Activated naive CD4-positive, alpha-beta T cell treated with anti-CD3 and anti-CD28 coated beads for 36 hours (primary cell): ENCODE data around the gene TKT. TPM values are rescaled to one million over a fixed set of nuclear protein-coding genes. Genes with fewer than 3 reads are reported as not detected.

Experiments used
- CTCF ChIA-PET: fragments of 350-600 bp; sonication (Branson Sonifier 250); formaldehyde crosslinking; loops from one replicate; lab custom pipeline; 2021; ENCODE audit warnings: antibody characterized with exemption; lab: Charles Lee
- DNase-seq: peaks from one replicate; pipeline ENCODE4 v3.0.0-alpha.2; 2020
- H3K27ac Mint-ChIP-seq: one replicate; pipeline ENCODE4 v1.8.0; 2021; ENCODE audit warnings: mild to moderate bottlenecking, mixed read lengths
- H3K27me3 Mint-ChIP-seq: one replicate; pipeline ENCODE4 v1.8.0; 2021; ENCODE audit warnings: low read depth, mixed read lengths
- H3K36me3 Mint-ChIP-seq: one replicate; pipeline ENCODE4 v1.8.0; 2021; ENCODE audit warnings: low read depth, mixed read lengths
- H3K4me1 Mint-ChIP-seq: one replicate; pipeline ENCODE4 v1.8.0; 2021; ENCODE audit warnings: low read depth, mixed read lengths
- H3K4me3 Mint-ChIP-seq: one replicate; pipeline ENCODE4 v1.8.0; 2021; ENCODE audit warnings: mild to moderate bottlenecking, moderate library complexity, mixed read lengths
- H3K9me3 Mint-ChIP-seq: one replicate; pipeline ENCODE4 v1.8.0; 2021; ENCODE audit warnings: mixed read lengths
- intact Hi-C: fragments of 100-400 bp; cut with micrococcal nuclease; formaldehyde crosslinking; loops from one replicate; pipeline ENCODE4 v1.15.1; 2023
- total RNA-seq, 2 experiments: library from RNA; stranded (reverse); gene quantifications; one replicate each; pipeline ENCODE4 v1.2.3, GENCODE V29; 2021

Gene TKT
- total RNA-seq, 2 experiments from 2014 or later = 316 to 322 TPM

DNA sequence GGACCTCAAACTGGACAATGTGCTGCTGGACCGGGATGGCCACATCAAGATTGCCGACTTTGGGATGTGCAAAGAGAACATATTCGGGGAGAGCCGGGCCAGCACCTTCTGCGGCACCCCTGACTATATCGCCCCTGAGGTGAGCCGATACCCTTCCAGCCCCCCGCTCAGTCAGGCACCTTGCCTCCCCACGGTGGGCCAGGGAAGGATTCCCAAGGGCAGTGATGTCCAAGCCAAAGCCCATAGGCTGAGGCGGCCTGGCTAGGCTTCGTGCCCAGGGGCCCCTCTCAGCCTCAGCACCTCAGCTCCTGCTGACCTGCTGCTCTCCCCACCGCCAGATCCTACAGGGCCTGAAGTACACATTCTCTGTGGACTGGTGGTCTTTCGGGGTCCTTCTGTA, 67.1 kb downstream of the TKT start:
- CTCF ChIA-PET = no interaction called here
- Mint-ChIP-seq H3K4me1 (no peaks in the 10 kb centered on the region), H3K27ac (no peak overlapping the region), H3K36me3 (peaks cover 5% of the 10 kb centered on the region), H3K27me3 (no peaks in the 10 kb centered on the region), H3K9me3 (no peaks in the 10 kb centered on the region), H3K4me3 (no peak overlapping the region)
- intact Hi-C loops = no loop called here
- no peak for DNase-seq

- CTCF ChIA-PET = no interaction called here
- H3K9me3 Mint-ChIP-seq = no peaks in the 10 kb centered on the region
- no peaks in the 10 kb centered on the region for H3K4me1 Mint-ChIP-seq
- no peak overlapping the region for H3K4me3 Mint-ChIP-seq
- H3K27ac Mint-ChIP-seq = no peak overlapping the region
- H3K27me3 Mint-ChIP-seq = no peaks in the 10 kb centered on the region
- DNase-seq = no peak
- intact Hi-C loops = no loop called here
- peaks cover 5% of the 10 kb centered on the region for H3K36me3 Mint-ChIP-seq
These were observed 67.6 kb downstream of the TKT start for GRCh38 chr3:53188136-53188685.

GRCh38 chr3:53187430-53187829, 68.4 kb downstream of the TKT start:
- intact Hi-C loops = no loop called here

DNA sequence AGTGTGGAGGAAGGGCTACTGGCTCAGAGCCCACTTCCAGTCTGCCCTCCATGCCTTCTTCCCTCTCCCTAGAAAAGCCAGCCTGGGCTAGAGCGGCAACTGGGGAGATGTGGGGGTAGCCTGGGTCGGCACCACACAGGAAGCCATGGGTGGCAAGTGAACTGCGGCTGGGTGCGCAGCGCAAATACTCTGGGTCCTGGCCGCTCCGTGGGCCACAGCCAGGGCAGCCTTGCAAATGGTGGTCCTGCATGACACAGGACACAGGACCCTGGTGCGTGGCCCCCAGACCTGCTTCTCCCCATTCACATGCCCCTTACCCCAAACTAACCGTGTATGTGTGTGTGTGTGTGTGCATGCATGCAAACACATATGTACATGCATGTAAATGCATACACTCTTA, 69.1 kb downstream of the TKT start:
- intact Hi-C loops = no loop called here
- CTCF ChIA-PET = no interaction called here
- peaks cover 5% of the 10 kb centered on the region for H3K36me3 Mint-ChIP-seq
- H3K4me3 Mint-ChIP-seq = no peak overlapping the region
- no peak for DNase-seq
- H3K4me1 Mint-ChIP-seq = no peaks in the 10 kb centered on the region
- no peaks in the 10 kb centered on the region for H3K27me3 Mint-ChIP-seq
- no peaks in the 10 kb centered on the region for H3K9me3 Mint-ChIP-seq
- no peak overlapping the region for H3K27ac Mint-ChIP-seq

More at GRCh38 chr3:53187430-53187829, 68.4 kb downstream of the TKT start:
- DNase-seq = no peak
- CTCF ChIA-PET = no interaction called here
- H3K4me3 Mint-ChIP-seq = no peak overlapping the region
- H3K27ac Mint-ChIP-seq = no peak overlapping the region
- H3K4me1 Mint-ChIP-seq = no peaks in the 10 kb centered on the region
- H3K27me3 Mint-ChIP-seq = no peaks in the 10 kb centered on the region
- peaks cover 5% of the 10 kb centered on the region for H3K36me3 Mint-ChIP-seq
- no peaks in the 10 kb centered on the region for H3K9me3 Mint-ChIP-seq

- no peak overlapping the region for H3K4me3 Mint-ChIP-seq
- H3K4me1 Mint-ChIP-seq = no peaks in the 10 kb centered on the region
- no peak for DNase-seq
- H3K27me3 Mint-ChIP-seq = no peaks in the 10 kb centered on the region
- CTCF ChIA-PET = interaction anchor here (1.3 kb wide), 1 partner anchor 11 kb away, joined by 3 read pairs; no protein-coding TSS in a partner anchor
- H3K27ac Mint-ChIP-seq = no peak overlapping the region
- intact Hi-C loops = no loop called here
- no peaks in the 10 kb centered on the region for H3K9me3 Mint-ChIP-seq
- H3K36me3 Mint-ChIP-seq = peaks cover 5% of the 10 kb centered on the region
These were observed 69.9 kb downstream of the TKT start for GRCh38 chr3:53185761-53186465.

- intact Hi-C loops = no loop called here
- CTCF ChIA-PET = interaction anchor here (1.3 kb wide), 1 partner anchor 12 kb away, joined by 3 read pairs; no protein-coding TSS in a partner anchor
- H3K4me3 Mint-ChIP-seq = no peak overlapping the region
- H3K27ac Mint-ChIP-seq = no peak overlapping the region
- no peaks in the 10 kb centered on the region for H3K27me3 Mint-ChIP-seq
- H3K9me3 Mint-ChIP-seq = no peaks in the 10 kb centered on the region
- H3K4me1 Mint-ChIP-seq = no peaks in the 10 kb centered on the region
- DNase-seq = no peak
- H3K36me3 Mint-ChIP-seq = peaks cover 2% of the 10 kb centered on the region
These were observed 71.1 kb downstream of the TKT start for GRCh38 chr3:53184701-53185100.

DNA sequence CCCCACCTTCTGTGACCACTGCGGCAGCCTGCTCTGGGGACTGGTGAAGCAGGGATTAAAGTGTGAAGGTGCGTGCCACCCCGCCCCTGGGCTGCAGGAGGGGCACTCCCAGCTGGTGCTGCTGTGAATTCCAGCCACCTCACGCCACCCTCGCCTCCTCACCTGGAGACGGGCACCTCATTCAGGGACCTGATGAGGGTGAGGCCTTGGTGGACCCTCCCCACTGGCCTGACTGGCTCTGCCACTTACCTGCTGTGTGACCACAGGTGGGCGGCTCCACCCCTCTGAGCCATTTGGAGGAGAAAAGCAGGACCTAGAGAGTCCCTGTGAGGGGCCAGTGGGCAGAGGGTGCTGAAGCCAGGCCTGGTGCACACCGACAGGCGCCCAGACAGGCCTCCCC, 72.3 kb downstream of the TKT start:
- Mint-ChIP-seq H3K4me1 (no peaks in the 10 kb centered on the region), H3K27me3 (no peaks in the 10 kb centered on the region), H3K36me3 (peaks cover 2% of the 10 kb centered on the region), H3K4me3 (no peak overlapping the region), H3K27ac (no peak overlapping the region), H3K9me3 (no peaks in the 10 kb centered on the region)
- DNase-seq = no peak
- CTCF ChIA-PET = no interaction called here
- intact Hi-C loops = no loop called here

GRCh38 chr3:53182764-53183355, 73.0 kb downstream of the TKT start:
- H3K4me3 Mint-ChIP-seq = no peak overlapping the region
- intact Hi-C loops = no loop called here
- no peaks in the 10 kb centered on the region for H3K4me1 Mint-ChIP-seq
- H3K9me3 Mint-ChIP-seq = no peaks in the 10 kb centered on the region
- H3K27me3 Mint-ChIP-seq = no peaks in the 10 kb centered on the region
- CTCF ChIA-PET = interaction anchor here (1.6 kb wide), 1 partner anchor 17 kb away, joined by 4 read pairs; no protein-coding TSS in a partner anchor
- DNase-seq = no peak
- H3K36me3 Mint-ChIP-seq = peaks cover 2% of the 10 kb centered on the region
- H3K27ac Mint-ChIP-seq = no peak overlapping the region

DNA sequence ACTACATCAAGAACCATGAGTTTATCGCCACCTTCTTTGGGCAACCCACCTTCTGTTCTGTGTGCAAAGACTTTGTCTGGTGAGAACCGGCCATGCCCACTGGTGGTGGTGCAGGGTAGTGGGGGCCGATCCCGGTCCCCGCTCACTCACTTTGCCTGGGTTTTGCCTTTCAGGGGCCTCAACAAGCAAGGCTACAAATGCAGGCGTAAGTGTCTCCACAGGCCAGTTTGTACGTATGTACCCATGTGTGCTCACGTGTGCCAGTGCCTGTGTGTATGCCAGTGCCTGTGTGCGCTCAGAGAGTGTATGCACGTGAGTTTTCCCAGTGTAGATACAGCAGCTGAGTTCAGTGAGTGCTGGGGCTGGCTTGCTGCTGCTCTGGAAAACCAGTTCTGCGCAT, 74.3 kb downstream of the TKT start:
- no peak for DNase-seq
- Mint-ChIP-seq H3K27ac (no peak overlapping the region), H3K36me3 (peaks cover 2% of the 10 kb centered on the region), H3K4me3 (no peak overlapping the region), H3K27me3 (no peaks in the 10 kb centered on the region), H3K4me1 (no peaks in the 10 kb centered on the region), H3K9me3 (no peaks in the 10 kb centered on the region)
- CTCF ChIA-PET = interaction anchor here (0.9 to 1.6 kb wide), 2 partner anchors 15 to 18 kb away, joined by 4 to 9 read pairs; no protein-coding TSS in a partner anchor
- intact Hi-C loops = no loop called here

DNA sequence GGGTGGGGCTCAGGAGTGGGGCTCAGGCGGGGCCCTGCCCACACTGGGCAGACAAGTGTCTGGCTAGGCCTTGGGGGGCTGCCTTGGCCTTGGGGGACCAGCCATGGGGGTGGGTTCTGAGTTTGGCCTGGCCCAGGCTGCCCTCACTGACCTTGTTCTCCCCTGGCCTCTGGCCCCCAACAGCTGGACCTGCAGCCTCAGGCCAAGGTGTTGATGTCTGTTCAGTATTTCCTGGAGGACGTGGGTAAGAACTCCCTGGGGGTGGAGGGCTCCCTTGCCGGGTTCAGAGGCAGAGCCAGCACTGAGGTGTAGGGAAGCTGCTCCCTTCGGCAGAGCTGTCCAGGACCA, 74.8 kb downstream of the TKT start:
- Mint-ChIP-seq H3K9me3 (no peaks in the 10 kb centered on the region), H3K36me3 (peaks cover 2% of the 10 kb centered on the region), H3K4me3 (no peak overlapping the region), H3K27me3 (no peaks in the 10 kb centered on the region), H3K4me1 (no peaks in the 10 kb centered on the region), H3K27ac (no peak overlapping the region)
- CTCF ChIA-PET = no interaction called here
- DNase-seq = no peak
- intact Hi-C loops = no loop called here

DNA sequence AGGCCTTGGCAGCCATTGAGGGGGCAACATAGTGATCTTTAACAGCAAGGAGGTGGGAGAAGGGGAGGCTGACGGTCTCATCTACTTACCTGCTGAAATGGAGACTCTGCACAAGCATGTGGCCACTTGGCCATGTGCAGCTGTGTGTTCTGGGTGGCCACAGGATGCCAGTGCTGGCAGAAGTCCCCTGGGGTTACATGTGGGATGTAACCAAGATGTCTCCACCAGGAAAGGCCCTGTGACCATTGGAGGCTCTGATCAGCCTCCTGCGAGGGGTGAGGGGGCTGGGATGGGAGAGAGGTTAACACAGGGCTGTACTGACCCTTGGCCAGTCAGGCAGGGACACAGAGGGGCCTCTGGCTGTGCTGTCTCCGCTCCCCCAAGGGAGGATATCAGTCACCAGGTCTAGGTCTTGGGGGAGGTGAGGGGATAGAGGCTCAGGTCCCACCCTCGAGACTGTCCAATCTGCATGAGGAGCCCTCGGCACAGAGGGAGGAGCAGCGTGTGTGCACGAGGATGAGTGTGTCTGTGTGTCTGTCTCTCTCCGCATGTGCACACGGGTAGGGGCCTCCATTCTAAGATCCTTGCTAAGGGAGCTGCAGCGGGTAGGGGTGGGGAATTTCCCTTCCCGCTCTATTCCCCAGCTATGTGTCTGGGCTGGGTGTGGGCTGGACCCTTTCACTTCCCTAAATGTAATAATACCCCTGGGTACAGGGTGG, 75.4 kb downstream of the TKT start:
- DNase-seq = no peak
- CTCF ChIA-PET = interaction anchor here (0.7 kb wide), 1 partner anchor 16 kb away, joined by 3 read pairs; no protein-coding TSS in a partner anchor
- no peaks in the 10 kb centered on the region for H3K9me3 Mint-ChIP-seq
- no peaks in the 10 kb centered on the region for H3K4me1 Mint-ChIP-seq
- no peak overlapping the region for H3K27ac Mint-ChIP-seq
- peaks cover 4% of the 10 kb centered on the region for H3K36me3 Mint-ChIP-seq
- no peak overlapping the region for H3K4me3 Mint-ChIP-seq
- no peaks in the 10 kb centered on the region for H3K27me3 Mint-ChIP-seq
- intact Hi-C loops = no loop called here

DNA sequence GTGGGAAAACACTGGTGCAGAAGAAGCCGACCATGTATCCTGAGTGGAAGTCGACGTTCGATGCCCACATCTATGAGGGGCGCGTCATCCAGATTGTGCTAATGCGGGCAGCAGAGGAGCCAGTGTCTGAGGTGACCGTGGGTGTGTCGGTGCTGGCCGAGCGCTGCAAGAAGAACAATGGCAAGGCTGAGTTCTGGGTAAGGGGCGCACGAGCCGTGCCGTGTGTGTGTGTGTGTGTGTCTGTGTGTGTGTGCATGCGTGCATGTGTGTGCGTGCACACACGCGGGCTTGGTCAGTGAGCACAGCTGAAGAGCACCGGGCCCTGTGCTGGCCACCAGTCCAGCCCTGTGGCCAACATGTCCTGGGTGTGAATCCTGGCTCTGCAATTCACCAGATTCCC, 76.2 kb downstream of the TKT start:
- no peaks in the 10 kb centered on the region for H3K4me1 Mint-ChIP-seq
- no peak overlapping the region for H3K4me3 Mint-ChIP-seq
- CTCF ChIA-PET = interaction anchor here (0.7 kb wide), 1 partner anchor 17 kb away, joined by 3 read pairs; no protein-coding TSS in a partner anchor
- H3K9me3 Mint-ChIP-seq = no peaks in the 10 kb centered on the region
- no peak for DNase-seq
- intact Hi-C loops = no loop called here
- H3K27me3 Mint-ChIP-seq = no peaks in the 10 kb centered on the region
- H3K27ac Mint-ChIP-seq = no peak overlapping the region
- H3K36me3 Mint-ChIP-seq = peaks cover 2% of the 10 kb centered on the region
